Muscle of leg (tissue), 11 donors: ENCODE results near the gene HS3ST6. TPM values are rescaled to one million over a fixed set of nuclear protein-coding genes. Genes with fewer than 3 reads are reported as not detected.
"Not testable (repeated sequence)": the region's sequence is repeated elsewhere in the genome, so short reads cannot be mapped to it uniquely, and the experiment has no call there.

Experiments
- DNase-seq: peaks from one replicate; pipeline ENCODE4 v3.0.0; 2013
- H3K27ac ChIP-seq: one replicate; pipeline ENCODE4 v1.5.1; 2013; ENCODE audit warnings: mild to moderate bottlenecking, low read length, control low read depth
- H3K27me3 ChIP-seq: one replicate; pipeline ENCODE4 v1.6.1; 2013; ENCODE audit warnings: low read length; ENCODE audit not compliant: control insufficient read depth, insufficient read depth
- H3K36me3 ChIP-seq: one replicate; pipeline ENCODE4 v1.6.1; 2013; ENCODE audit warnings: low read length; ENCODE audit not compliant: control insufficient read depth, insufficient read depth
- H3K4me1 ChIP-seq: one replicate; pipeline ENCODE4 v1.6.1; 2013; ENCODE audit warnings: low read length; ENCODE audit not compliant: control insufficient read depth, insufficient read depth
- H3K4me3 ChIP-seq: one replicate; pipeline ENCODE4 v1.5.1; 2013; ENCODE audit warnings: low read length, control low read depth
- H3K9me3 ChIP-seq: replicated peaks from 2 replicates; pipeline ENCODE4 v1.6.1; 2013; ENCODE audit warnings: low read depth, low read length; ENCODE audit not compliant: control insufficient read depth
- WGBS: methylation state at CpG from one replicate; pipeline ENCODE4 v1.1.5; 2013; ENCODE audit warnings: missing lambda C conversion rate; ENCODE audit not compliant: insufficient coverage; 5-methylcytosine and 5-hydroxymethylcytosine counted together
- polyA plus RNA-seq, 8 donors: library from polyadenylated mRNA; unstranded; fragments of 120-200 nt; gene quantifications; one replicate each; pipeline versions ENCODE4 v1.2.1 to v1.2.3, GENCODE V29; 2013; ENCODE audit warnings: inconsistent platforms in 1 of 8, low replicate concordance in 1 of 8; ENCODE audit not compliant: insufficient read length in 8 of 8, insufficient read depth in 1 of 8
- total RNA-seq: library from RNA; stranded (reverse); fragments of 120-200 nt; gene quantifications from one replicate; pipeline ENCODE4 v1.2.4, GENCODE V29; 2013

The HS3ST6 gene
- total and polyA plus RNA-seq, 9 donors: 1.7 TPM; not detected in 8

- no peaks in the 10 kb centered on the region for H3K36me3 ChIP-seq
- H3K27ac ChIP-seq: no peak overlapping the region
- DNase-seq: no peak
- 70% methylated on average over 27 of the region's 27 CpGs for WGBS
- no peaks in the 10 kb centered on the region for H3K4me1 ChIP-seq
- no peaks in the 10 kb centered on the region for H3K9me3 ChIP-seq
- no peak overlapping the region for H3K4me3 ChIP-seq
- H3K27me3 ChIP-seq: peaks cover 22% of the 10 kb centered on the region
Observed at GRCh38 chr16:1895949-1896675, 22.1 kb downstream of the HS3ST6 start.

DNA sequence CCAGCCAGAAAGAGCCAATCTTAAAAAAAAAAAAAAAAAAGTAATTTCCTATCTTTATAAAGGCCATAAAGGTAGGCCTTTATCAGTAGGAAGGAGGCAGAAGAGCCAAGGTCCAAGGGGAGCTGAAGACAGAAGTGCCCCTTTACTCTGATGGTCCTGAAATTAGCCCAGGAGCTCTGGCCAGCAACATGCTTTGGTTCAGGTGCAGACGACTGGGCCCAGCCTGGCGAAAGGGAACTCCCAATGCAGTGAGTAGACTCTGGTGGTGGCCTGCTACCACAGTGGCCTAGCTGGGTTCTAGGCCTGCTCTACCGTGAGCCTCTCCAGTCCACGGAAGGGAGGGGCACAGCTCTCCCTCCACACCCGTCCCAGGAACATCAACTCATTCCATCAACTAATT lies 23.1 kb downstream of the HS3ST6 start:
- no peaks in the 10 kb centered on the region for H3K4me1 ChIP-seq
- no peaks in the 10 kb centered on the region for H3K36me3 ChIP-seq
- 64% methylated on average over 2 of the region's 5 CpGs for WGBS
- no peak overlapping the region for H3K27ac ChIP-seq
- no peak for DNase-seq
- peaks cover 24% of the 10 kb centered on the region for H3K27me3 ChIP-seq
- no peaks in the 10 kb centered on the region for H3K9me3 ChIP-seq
- H3K4me3 ChIP-seq: no peak overlapping the region

- DNase-seq: no peak
- no peaks in the 10 kb centered on the region for H3K4me1 ChIP-seq
- peaks cover 22% of the 10 kb centered on the region for H3K27me3 ChIP-seq
- no peak overlapping the region for H3K4me3 ChIP-seq
- H3K9me3 ChIP-seq: no peaks in the 10 kb centered on the region
- H3K27ac ChIP-seq: no peak overlapping the region
- WGBS: 54% methylated on average over 1 of the region's 4 CpGs
- no peaks in the 10 kb centered on the region for H3K36me3 ChIP-seq
Observed at GRCh38 chr16:1890708-1891050, 27.5 kb downstream of the HS3ST6 start.

GRCh38 chr16:1890024-1890707 lies 28.0 kb downstream of the HS3ST6 start:
- Histone ChIP-seq H3K27me3 (peaks cover 21% of the 10 kb centered on the region), H3K4me3 (no peak overlapping the region), H3K4me1 (no peaks in the 10 kb centered on the region), H3K27ac (no peak overlapping the region), H3K36me3 (no peaks in the 10 kb centered on the region), H3K9me3 (no peaks in the 10 kb centered on the region)
- no peak for DNase-seq
- WGBS: 66% methylated on average over 11 of the region's 16 CpGs

- WGBS: 65% methylated on average over 7 of the region's 14 CpGs
- no peak overlapping the region for H3K27ac ChIP-seq
- H3K4me1 ChIP-seq: no peaks in the 10 kb centered on the region
- DNase-seq: no peak
- H3K4me3 ChIP-seq: no peak overlapping the region
- no peaks in the 10 kb centered on the region for H3K9me3 ChIP-seq
- H3K27me3 ChIP-seq: peaks cover 20% of the 10 kb centered on the region
- H3K36me3 ChIP-seq: no peaks in the 10 kb centered on the region
Observed at GRCh38 chr16:1887711-1888354, 30.4 kb downstream of the HS3ST6 start.

- Histone ChIP-seq H3K36me3 (no peaks in the 10 kb centered on the region), H3K4me3 (no peak overlapping the region), H3K4me1 (no peaks in the 10 kb centered on the region), H3K9me3 (no peaks in the 10 kb centered on the region), H3K27me3 (peaks cover 16% of the 10 kb centered on the region), H3K27ac (no peak overlapping the region)
- no peak for DNase-seq
- WGBS: 75% methylated on average over 4 of the region's 5 CpGs
Observed at GRCh38 chr16:1884889-1885288, 33.3 kb downstream of the HS3ST6 start.

DNA sequence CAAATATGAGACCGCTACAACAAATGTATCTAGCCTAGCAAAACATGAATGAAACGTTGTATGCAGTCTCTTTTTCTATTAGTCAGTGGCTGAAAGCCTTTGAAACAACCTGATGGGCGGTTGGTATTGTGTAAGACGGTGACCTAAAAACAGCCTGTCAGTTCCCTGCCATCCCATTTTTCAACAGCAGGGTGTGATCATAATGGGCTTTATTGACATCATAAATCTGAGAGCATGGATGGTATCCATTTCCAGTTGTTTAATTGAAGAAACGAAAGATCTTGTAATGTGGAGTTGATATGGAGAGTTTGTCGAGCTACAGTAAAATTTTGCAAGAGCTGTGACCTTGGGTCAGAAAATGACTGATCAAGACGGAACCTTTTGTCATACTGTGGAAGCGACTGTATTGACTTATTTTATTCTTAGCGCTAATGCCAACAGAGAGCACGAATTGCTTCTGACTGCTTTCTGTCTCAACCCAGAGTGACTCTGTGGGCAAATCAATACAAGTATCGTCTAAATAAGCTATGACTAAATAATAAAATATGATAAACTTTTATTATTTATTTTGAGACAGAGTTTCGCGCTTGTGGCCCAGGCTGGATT lies 34.0 kb downstream of the HS3ST6 start:
- Histone ChIP-seq H3K27me3 (peaks cover 18% of the 10 kb centered on the region), H3K4me3 (no peak overlapping the region), H3K4me1 (no peaks in the 10 kb centered on the region), H3K27ac (no peak overlapping the region), H3K9me3 (no peaks in the 10 kb centered on the region), H3K36me3 (no peaks in the 10 kb centered on the region)
- 44% methylated on average over 2 of the region's 13 CpGs for WGBS
- DNase-seq: no peak

DNA sequence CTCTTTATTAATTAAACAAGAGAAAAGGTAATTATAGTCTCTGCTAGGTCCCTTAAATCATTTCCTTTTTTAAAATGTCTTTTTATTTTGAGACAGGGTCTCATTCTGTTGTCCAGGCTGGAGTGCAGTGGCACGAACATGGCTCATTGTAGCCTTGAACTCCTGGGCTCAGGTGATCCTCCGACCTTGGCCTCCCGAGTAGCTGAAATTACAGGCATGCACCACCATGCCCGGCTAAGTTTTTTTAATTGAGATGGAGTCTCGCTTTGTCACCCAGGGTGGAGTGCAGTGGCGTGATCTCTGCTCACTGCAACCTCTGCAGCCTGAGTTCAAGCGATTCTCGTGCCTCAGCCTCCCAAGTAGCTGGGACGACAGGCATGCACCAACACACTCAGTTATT lies 37.0 kb downstream of the HS3ST6 start:
- H3K4me1 ChIP-seq, DNase-seq, H3K36me3 ChIP-seq, H3K9me3 ChIP-seq, H3K27ac ChIP-seq, H3K4me3 ChIP-seq: not testable (repeated sequence)
- peaks cover 28% of the 10 kb centered on the region for H3K27me3 ChIP-seq
- 71% methylated on average over 6 of the region's 9 CpGs for WGBS

DNA sequence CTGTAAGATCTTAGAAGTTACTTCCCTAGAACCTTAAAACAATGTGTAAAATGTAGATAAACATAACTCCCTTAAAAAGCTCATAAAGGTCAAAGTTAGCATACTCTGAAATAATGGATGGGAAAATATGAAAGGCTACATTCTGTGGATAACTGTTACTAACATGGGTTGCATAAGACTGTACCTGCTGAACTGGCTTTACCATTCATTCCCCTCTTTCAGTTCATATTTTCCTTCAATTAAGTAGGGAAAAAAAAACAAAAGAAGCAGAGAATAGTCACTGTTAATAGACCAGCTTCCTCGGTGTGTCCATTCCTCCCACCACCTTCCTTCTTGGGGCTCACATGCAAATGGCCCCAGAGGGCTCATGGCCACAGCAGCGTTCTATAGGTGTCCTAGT lies 38.7 kb downstream of the HS3ST6 start:
- 30% methylated on average over 2 of the region's 2 CpGs for WGBS
- H3K27me3 ChIP-seq: peaks cover 30% of the 10 kb centered on the region
- no peaks in the 10 kb centered on the region for H3K36me3 ChIP-seq
- H3K4me3 ChIP-seq: no peak overlapping the region
- no peak for DNase-seq
- H3K4me1 ChIP-seq: no peaks in the 10 kb centered on the region
- no peaks in the 10 kb centered on the region for H3K9me3 ChIP-seq
- H3K27ac ChIP-seq: no peak overlapping the region

GRCh38 chr16:1878256-1878655 lies 40.0 kb downstream of the HS3ST6 start:
- DNase-seq: no peak
- Histone ChIP-seq H3K4me3 (no peak overlapping the region), H3K27me3 (peaks cover 38% of the 10 kb centered on the region), H3K36me3 (no peaks in the 10 kb centered on the region), H3K27ac (no peak overlapping the region), H3K9me3 (no peaks in the 10 kb centered on the region), H3K4me1 (no peaks in the 10 kb centered on the region)
- WGBS: no CpG with 5 or more reads among the region's 5 CpGs
